Lung (tissue), 4 donors: ENCODE measurements around the gene KCTD12. TPM values are rescaled to one million over a fixed set of nuclear protein-coding genes. Genes with fewer than 3 reads are reported as not detected.

ENCODE experiments used
- polyA plus RNA-seq, 2 donors: library from polyadenylated mRNA; stranded (reverse); fragments of 200-250 nt; gene quantifications; one replicate each; pipeline ENCODE4 v1.2.1, GENCODE V29; 2013
- total RNA-seq, 2 donors: library from RNA; depleted of rRNA in 1 of 2; stranded (reverse); fragments of >200 nt in 1 of 2; gene quantifications; one replicate each; pipeline ENCODE4 v1.2.1, GENCODE V29; 2014 to 2021
- donor health status: Bipolar disorder and iron deficiency.
- donor health status: healthy.
- donor health status: DM: yes; HTN: yes; CAD: no.

The KCTD12 gene
- total and polyA plus RNA-seq, 4 donors, result 26.2 to 188 (median 102) TPM

Other genes starting within 250 kb of the KCTD12 start
- gene ACOD1, start 62.1 kb upstream of the KCTD12 start, total RNA-seq, result not detected
- 10 to 100 TPM in 1 of 2 donors, under 1 TPM in 1; 0.10 to 11.0 TPM for gene ACOD1, start 62.1 kb upstream of the KCTD12 start, polyA plus RNA-seq
- gene CLN5, start 105.7 kb upstream of the KCTD12 start, total RNA-seq, result 10 to 100 TPM; 34.9 to 41.7 TPM
- 10 to 100 TPM; 18.0 to 18.4 TPM for gene CLN5, start 105.7 kb upstream of the KCTD12 start, polyA plus RNA-seq
- gene FBXL3, start 140.8 kb upstream of the KCTD12 start, total RNA-seq, result 10 to 100 TPM; 48.0 to 90.6 TPM
- gene FBXL3, start 140.8 kb upstream of the KCTD12 start, polyA plus RNA-seq, result 10 to 100 TPM; 18.7 to 22.3 TPM